ENCODE measurements around the gene HAS3. TPM values are rescaled to one million over a fixed set of nuclear protein-coding genes. Genes with fewer than 3 reads are reported as not detected.

Gene HAS3
- total RNA-seq, 3 donors from 2014 or later (not counting 1 experiment from before 2014, with no cell fraction given): 1.8 to 2.5 (median 2.3) TPM

DNA sequence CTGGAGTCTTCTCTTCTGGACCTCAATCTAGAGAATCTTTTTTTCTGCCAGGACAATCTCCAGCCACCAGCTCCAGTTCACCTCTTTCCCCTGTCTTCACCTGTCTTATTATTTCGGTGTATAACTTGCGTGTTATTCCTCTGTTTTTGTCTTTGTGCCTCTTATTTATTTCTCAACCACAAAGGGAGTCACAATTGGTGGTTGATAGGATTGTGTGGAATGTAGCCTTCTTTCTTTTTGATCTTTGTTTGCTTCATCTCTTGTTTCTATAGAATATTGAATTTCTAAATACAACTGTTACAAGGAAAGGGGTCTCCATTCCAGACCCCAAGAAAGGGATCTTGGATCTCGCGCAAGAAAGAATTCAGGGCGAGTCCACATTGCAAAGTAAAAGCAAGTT, 35.9 kb upstream of the HAS3 start:
- intact Hi-C loops (cut with micrococcal nuclease): no loop called here
- DNase-seq: no peak
- Histone ChIP-seq H3K4me1 (ENCODE audit: control insufficient read depth, insufficient read depth, low read length) (no peaks in the 10 kb centered on the region), H3K4me3 (ENCODE audit: low read length) (no peak overlapping the region), H3K9me3 (ENCODE audit: control insufficient read depth, insufficient read depth, low read length) (no peaks in the 10 kb centered on the region), H3K36me3 (ENCODE audit: control insufficient read depth, insufficient read depth, low read length) (peaks cover 2% of the 10 kb centered on the region), H3K27ac (ENCODE audit: low read length) (no peak overlapping the region), H3K27me3 (ENCODE audit: control insufficient read depth, insufficient read depth, low read length) (no peaks in the 10 kb centered on the region)
- no peak overlapping the region for H3K4me3 Mint-ChIP-seq
- no peak overlapping the region for H3K27ac Mint-ChIP-seq
- TF ChIP-seq CTCF (IDR thresholded peaks at IDR 0.05): no peak
- no peaks in the 10 kb centered on the region for H3K27me3 Mint-ChIP-seq (ENCODE audit: low read depth in 2 of 2)
- no peak for ATAC-seq
- 94% methylated on average over 3 of the region's 5 CpGs for WGBS (ENCODE audit: insufficient coverage)
- no peaks in the 10 kb centered on the region for H3K9me3 Mint-ChIP-seq
- H3K36me3 Mint-ChIP-seq: no peaks in the 10 kb centered on the region
- H3K4me1 Mint-ChIP-seq: no peaks in the 10 kb centered on the region

DNA sequence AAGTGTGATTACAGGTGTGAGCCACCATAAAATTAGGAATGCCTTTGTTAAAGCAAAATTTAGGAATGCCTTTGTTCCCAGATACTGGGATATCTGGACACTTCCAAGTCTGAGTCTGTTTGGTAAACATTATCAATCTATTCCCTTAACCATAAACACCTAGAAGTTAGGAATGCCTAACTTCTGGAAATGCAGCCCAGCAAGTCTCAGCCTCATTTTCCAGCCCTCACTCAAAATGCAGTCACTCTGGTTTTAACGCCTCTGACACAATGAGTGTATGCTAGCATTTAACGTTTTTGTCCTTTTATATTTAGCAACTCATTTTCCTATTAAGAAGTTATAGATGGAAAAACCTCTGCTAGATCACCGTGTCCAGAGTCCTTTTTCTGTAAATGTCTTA, 34.4 kb upstream of the HAS3 start:
- DNase-seq (no peak), ATAC-seq (no peak)
- Mint-ChIP-seq H3K27me3 (ENCODE audit: low read depth in 2 of 2) (no peaks in the 10 kb centered on the region), H3K4me1 (no peaks in the 10 kb centered on the region), H3K27ac (no peak overlapping the region), H3K36me3 (no peaks in the 10 kb centered on the region), H3K9me3 (no peaks in the 10 kb centered on the region), H3K4me3 (no peak overlapping the region)
- intact Hi-C loops (cut with micrococcal nuclease): no loop called here
- Histone ChIP-seq H3K36me3 (ENCODE audit: control insufficient read depth, insufficient read depth, low read length) (no peaks in the 10 kb centered on the region), H3K27ac (ENCODE audit: low read length) (no peak overlapping the region), H3K4me1 (ENCODE audit: control insufficient read depth, insufficient read depth, low read length) (no peaks in the 10 kb centered on the region), H3K9me3 (ENCODE audit: control insufficient read depth, insufficient read depth, low read length) (no peaks in the 10 kb centered on the region), H3K4me3 (ENCODE audit: low read length) (no peak overlapping the region), H3K27me3 (ENCODE audit: control insufficient read depth, insufficient read depth, low read length) (no peaks in the 10 kb centered on the region)
- WGBS (ENCODE audit: insufficient coverage): 17% methylated on average over 1 of the region's 3 CpGs
- no peak for TF ChIP-seq CTCF (IDR thresholded peaks at IDR 0.05)

DNA sequence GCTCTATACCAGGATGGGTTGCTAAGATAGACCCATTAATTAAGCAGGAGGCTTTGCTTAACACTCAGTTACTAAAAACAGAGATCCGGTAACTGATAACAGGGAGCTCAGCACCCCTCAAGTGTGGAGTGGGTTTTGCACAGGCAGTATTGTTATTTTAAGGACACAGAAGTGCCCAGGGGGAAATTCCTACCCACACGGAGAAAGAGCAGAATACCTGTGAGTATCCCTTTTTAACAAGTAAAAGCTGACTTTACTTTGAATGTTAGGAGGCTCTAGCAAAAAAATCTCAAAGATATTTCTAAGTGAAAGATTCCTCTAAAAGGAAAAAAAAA, 32.8 kb upstream of the HAS3 start:
- 100% methylated on average over 1 of the region's 2 CpGs for WGBS (ENCODE audit: insufficient coverage)
- Mint-ChIP-seq H3K36me3 (no peaks in the 10 kb centered on the region), H3K27ac (no peak overlapping the region), H3K27me3 (ENCODE audit: low read depth in 2 of 2) (no peaks in the 10 kb centered on the region), H3K4me3 (no peak overlapping the region), H3K9me3 (no peaks in the 10 kb centered on the region), H3K4me1 (no peaks in the 10 kb centered on the region)
- ATAC-seq: no peak
- no peaks in the 10 kb centered on the region for H3K27me3 ChIP-seq (ENCODE audit: control insufficient read depth, insufficient read depth, low read length)
- intact Hi-C loops (cut with micrococcal nuclease): no loop called here
- H3K4me1 ChIP-seq (ENCODE audit: control insufficient read depth, insufficient read depth, low read length): no peaks in the 10 kb centered on the region
- no peaks in the 10 kb centered on the region for H3K36me3 ChIP-seq (ENCODE audit: control insufficient read depth, insufficient read depth, low read length)
- DNase-seq: no peak
- H3K27ac ChIP-seq (ENCODE audit: low read length): no peak overlapping the region
- no peak for TF ChIP-seq CTCF (IDR thresholded peaks at IDR 0.05)
- H3K4me3 ChIP-seq (ENCODE audit: low read length): no peak overlapping the region
- H3K9me3 ChIP-seq (ENCODE audit: control insufficient read depth, insufficient read depth, low read length): no peaks in the 10 kb centered on the region

GRCh38 chr16:69073181-69073702, 32.2 kb upstream of the HAS3 start:
- Histone ChIP-seq H3K9me3 (ENCODE audit: control insufficient read depth, insufficient read depth, low read length) (no peaks in the 10 kb centered on the region), H3K4me1 (ENCODE audit: control insufficient read depth, insufficient read depth, low read length) (no peaks in the 10 kb centered on the region), H3K27ac (ENCODE audit: low read length) (no peak overlapping the region), H3K36me3 (ENCODE audit: control insufficient read depth, insufficient read depth, low read length) (no peaks in the 10 kb centered on the region), H3K4me3 (ENCODE audit: low read length) (no peak overlapping the region), H3K27me3 (ENCODE audit: control insufficient read depth, insufficient read depth, low read length) (no peaks in the 10 kb centered on the region)
- ATAC-seq (no peak), DNase-seq (no peak)
- 94% methylated on average over 10 of the region's 10 CpGs for WGBS (ENCODE audit: insufficient coverage)
- no peaks in the 10 kb centered on the region for H3K4me1 Mint-ChIP-seq
- no peak overlapping the region for H3K4me3 Mint-ChIP-seq
- no peak for TF ChIP-seq CTCF (IDR thresholded peaks at IDR 0.05)
- intact Hi-C loops (cut with micrococcal nuclease): no loop called here
- H3K27me3 Mint-ChIP-seq (ENCODE audit: low read depth in 2 of 2): no peaks in the 10 kb centered on the region
- no peaks in the 10 kb centered on the region for H3K9me3 Mint-ChIP-seq
- H3K27ac Mint-ChIP-seq: no peak overlapping the region
- H3K36me3 Mint-ChIP-seq: no peaks in the 10 kb centered on the region

Measured in natural killer cell (primary cell).